ENCODE data around the gene TNFRSF13B.

DNA sequence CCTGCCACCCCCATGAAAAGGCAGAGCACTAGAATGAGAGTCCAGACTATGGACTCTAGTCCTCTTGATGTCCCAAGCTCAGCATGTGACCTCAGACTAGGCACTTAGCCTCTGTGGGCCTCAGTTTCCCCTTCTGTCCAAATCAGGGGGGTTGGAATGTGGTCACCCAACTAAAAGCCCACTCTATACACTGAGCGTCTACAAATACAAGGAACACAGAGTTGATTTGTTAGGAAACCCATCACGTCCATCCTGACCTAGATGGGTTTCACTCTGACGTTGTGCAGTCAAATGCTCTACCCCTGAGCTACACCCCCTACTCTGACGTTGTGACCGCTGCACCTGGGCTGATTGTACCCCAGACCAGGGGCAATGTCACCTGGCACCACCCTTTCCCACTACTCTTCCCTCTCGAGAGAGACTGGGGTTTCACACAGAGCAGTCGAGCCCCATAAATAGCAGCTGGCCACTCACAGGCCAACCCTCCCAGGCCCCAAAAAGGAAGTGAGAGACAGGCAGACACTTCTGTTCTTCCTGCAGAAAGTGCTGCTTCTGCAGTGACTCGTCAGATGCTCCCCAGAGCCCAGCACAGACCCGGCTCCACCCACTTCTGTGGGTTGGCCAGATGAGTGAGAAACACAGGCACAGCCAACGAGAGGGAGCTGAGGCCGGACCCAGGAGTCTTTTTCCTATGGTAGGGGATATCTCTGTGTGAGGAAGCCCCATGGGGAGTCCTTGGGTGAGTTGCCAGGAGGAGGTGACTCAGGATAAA, 16.1 kb upstream of the TNFRSF13B start:
- no peak for TF ChIP-seq POLR2AphosphoS5 (IDR thresholded peaks at IDR 0.05; ENCODE audit: borderline replicate concordance, low read depth, low read length)
- TF ChIP-seq EZH2 (IDR thresholded peaks at IDR 0.05) = no peak
- TF ChIP-seq FOXP2 (optimal IDR thresholded peaks at IDR 0.05; ENCODE audit: control extremely low read depth, extremely low read length, insufficient read depth) = no peak
